Colonic mucosa (tissue), 4 donors: ENCODE measurements around the gene MRTFB. TPM values are rescaled to one million over a fixed set of nuclear protein-coding genes. Genes with fewer than 3 reads are reported as not detected.

Source experiments
- DNase-seq: peaks from one replicate; pipeline ENCODE4 v3.0.0-alpha.2; 2020
- H3K27ac ChIP-seq: fragments of 200-600 bp; one replicate; pipeline ENCODE4 v1.8.0; 2021
- H3K27me3 ChIP-seq: fragments of 200-600 bp; one replicate; pipeline ENCODE4 v1.8.0; 2021
- H3K36me3 ChIP-seq: fragments of 200-600 bp; one replicate; pipeline ENCODE4 v1.8.0; 2021
- H3K4me1 ChIP-seq: fragments of 200-600 bp; one replicate; pipeline ENCODE4 v1.8.0; 2021; ENCODE audit warnings: mild to moderate bottlenecking
- H3K4me3 ChIP-seq: fragments of 200-600 bp; one replicate; pipeline ENCODE4 v1.8.0; 2021
- H3K9ac ChIP-seq, 2 donors: one replicate each; pipeline ENCODE4 v1.7.0; 2013; ENCODE audit warnings: control low read depth in 2 of 2, low read depth in 2 of 2, low read length in 2 of 2
- H3K9me3 ChIP-seq: fragments of 200-600 bp; one replicate; pipeline ENCODE4 v1.8.0; 2021
- CTCF ChIP-seq: fragments of 200-600 bp; IDR thresholded peaks from one replicate; pipeline ENCODE4 v1.8.0; 2022; ENCODE audit warnings: antibody characterized with exemption, mild to moderate bottlenecking
- intact Hi-C: fragments of 100-400 bp; cut with DNase I; formaldehyde crosslinking; loops from one replicate; pipeline ENCODE4 v1.14.1; 2022
- total RNA-seq, 2 donors: library from RNA; stranded (reverse); fragmentation: NEBNext Ultra II Directional in 1 of 2; extraction: Animal tissue kit (Norgen Biotek cat#: 25700) in 1 of 2; gene quantifications; one replicate each; pipeline ENCODE4 v1.2.1, GENCODE V29; 2021
- donor health status: healthy.
- donor health status: DM: no; HTN: no; CAD: no.
- donor health status: DM: no; HTN: no; CAD: no.

MRTFB gene
- total RNA-seq, 2 donors from 2014 or later, result 31.4 to 40.3 TPM

GRCh38 chr16:14296663-14297062 lies 225.5 kb downstream of the MRTFB start:
- intact Hi-C loops, result no loop called here
- TF ChIP-seq CTCF, result no peak
- Histone ChIP-seq H3K36me3 (no peaks in the 10 kb centered on the region), H3K4me3 (no peak overlapping the region), H3K27ac (no peak overlapping the region), H3K27me3 (no peaks in the 10 kb centered on the region), H3K9ac (no peak overlapping the region), H3K4me1 (no peaks in the 10 kb centered on the region), H3K9me3 (no peaks in the 10 kb centered on the region)
- no peak for DNase-seq

GRCh38 chr16:14298374-14299122 lies 227.4 kb downstream of the MRTFB start:
- no peak overlapping the region for H3K9ac ChIP-seq
- peaks cover 7% of the 10 kb centered on the region for H3K27me3 ChIP-seq
- H3K36me3 ChIP-seq, result no peaks in the 10 kb centered on the region
- DNase-seq, result no peak
- TF ChIP-seq CTCF, result no peak
- no peak overlapping the region for H3K27ac ChIP-seq
- no peaks in the 10 kb centered on the region for H3K4me1 ChIP-seq
- H3K9me3 ChIP-seq, result no peaks in the 10 kb centered on the region
- intact Hi-C loops, result no loop called here
- H3K4me3 ChIP-seq, result no peak overlapping the region

GRCh38 chr16:14300705-14301168 lies 229.6 kb downstream of the MRTFB start:
- peak; percentile 62 for DNase-seq
- peak; percentile 30 for TF ChIP-seq CTCF
- Histone ChIP-seq H3K36me3 (no peaks in the 10 kb centered on the region), H3K27ac (no peak overlapping the region), H3K4me3 (no peak overlapping the region), H3K4me1 (no peaks in the 10 kb centered on the region), H3K9me3 (no peaks in the 10 kb centered on the region), H3K9ac (no peak overlapping the region), H3K27me3 (peaks cover 7% of the 10 kb centered on the region)
- intact Hi-C loops, result no loop called here

GRCh38 chr16:14301169-14302030 lies 230.3 kb downstream of the MRTFB start:
- H3K9me3 ChIP-seq, result no peaks in the 10 kb centered on the region
- peak; percentile 36 for DNase-seq
- no peaks in the 10 kb centered on the region for H3K4me1 ChIP-seq
- H3K9ac ChIP-seq, result peak overlapping the region in 1 of 2 donors; percentile 40
- H3K27me3 ChIP-seq, result peaks cover 7% of the 10 kb centered on the region
- intact Hi-C loops, result loop anchor here (2.0 kb wide), 1 partner anchor 227 kb away; no protein-coding TSS in a partner anchor
- TF ChIP-seq CTCF, result no peak
- no peaks in the 10 kb centered on the region for H3K36me3 ChIP-seq
- peak overlapping the region; percentile 39 for H3K4me3 ChIP-seq
- no peak overlapping the region for H3K27ac ChIP-seq

- H3K9ac ChIP-seq, result peak overlapping the region; percentile 26 to 72
- peak; percentile 39 for DNase-seq
- intact Hi-C loops, result loop anchor here (2.0 kb wide), 1 partner anchor 227 kb away; no protein-coding TSS in a partner anchor
- peak overlapping the region; percentile 64 for H3K4me3 ChIP-seq
- H3K27ac ChIP-seq, result no peak overlapping the region
- no peaks in the 10 kb centered on the region for H3K9me3 ChIP-seq
- H3K27me3 ChIP-seq, result peaks cover 7% of the 10 kb centered on the region
- TF ChIP-seq CTCF, result no peak
- H3K36me3 ChIP-seq, result no peaks in the 10 kb centered on the region
- no peaks in the 10 kb centered on the region for H3K4me1 ChIP-seq
Measured at GRCh38 chr16:14302031-14302398, 230.9 kb downstream of the MRTFB start.
